ENCODE data around the gene RSPO3.
"Not testable (repeated sequence)": the region's sequence is repeated elsewhere in the genome, so short reads cannot be mapped to it uniquely, and the experiment has no call there.

RSPO3 gene

GRCh38 chr6:127206531-127207095, 88.1 kb downstream of the RSPO3 start:
- DNase-seq, result no peak

- no peak for DNase-seq
These were observed 89.2 kb downstream of the RSPO3 start for GRCh38 chr6:127207591-127208120.

GRCh38 chr6:127210725-127211124, 92.3 kb downstream of the RSPO3 start:
- DNase-seq, result no peak

- no peak for DNase-seq
These were observed 93.9 kb downstream of the RSPO3 start for GRCh38 chr6:127212376-127212775.

GRCh38 chr6:127214032-127214431, 95.6 kb downstream of the RSPO3 start:
- not testable (repeated sequence) for DNase-seq

GRCh38 chr6:127214531-127214930, 96.1 kb downstream of the RSPO3 start:
- DNase-seq, result not testable (repeated sequence)

- no peak for DNase-seq
These were observed 97.5 kb downstream of the RSPO3 start for GRCh38 chr6:127215931-127216330.

GRCh38 chr6:127216810-127217789, 98.6 kb downstream of the RSPO3 start:
- no peak for DNase-seq

- no peak for DNase-seq
These were observed 101.4 kb downstream of the RSPO3 start for GRCh38 chr6:127219869-127220268.

GRCh38 chr6:127221201-127221600, 102.7 kb downstream of the RSPO3 start:
- no peak for DNase-seq

GRCh38 chr6:127222418-127222817, 103.9 kb downstream of the RSPO3 start:
- no peak for DNase-seq

GRCh38 chr6:127225497-127225896, 107.0 kb downstream of the RSPO3 start:
- no peak for DNase-seq

- DNase-seq, result not testable (repeated sequence)
These were observed 115.3 kb downstream of the RSPO3 start for GRCh38 chr6:127233819-127234218.

- DNase-seq, result no peak
These were observed 125.0 kb downstream of the RSPO3 start for GRCh38 chr6:127243501-127243900.

Data from SIG-M5 (cell line).